Stomach (tissue), 4 donors: ENCODE measurements around the gene UNC45A.

ENCODE experiments used
- POLR2A ChIP-seq, 4 donors: fragments of 450-650 bp; IDR thresholded peaks; one replicate each; pipeline ENCODE4 v1.6.1; 2016; ENCODE audit warnings: antibody characterized with exemption in 4 of 4, control low read depth in 2 of 4, mild to moderate bottlenecking in 1 of 4, moderate library complexity in 1 of 4
- TF ChIP-seq, protein P1 (sequence below), 7 experiments: fragments of 450-650 bp in 4 of 7; fragments of 200-600 bp in 3 of 7; sonication (generic) in 3 of 7; IDR thresholded peaks; one replicate each; pipeline ENCODE4 v1.5.1; 2016 to 2019; ENCODE audit warnings: antibody characterized with exemption in 7 of 7, control low read depth in 2 of 7, mild to moderate bottlenecking in 1 of 7

DNA sequence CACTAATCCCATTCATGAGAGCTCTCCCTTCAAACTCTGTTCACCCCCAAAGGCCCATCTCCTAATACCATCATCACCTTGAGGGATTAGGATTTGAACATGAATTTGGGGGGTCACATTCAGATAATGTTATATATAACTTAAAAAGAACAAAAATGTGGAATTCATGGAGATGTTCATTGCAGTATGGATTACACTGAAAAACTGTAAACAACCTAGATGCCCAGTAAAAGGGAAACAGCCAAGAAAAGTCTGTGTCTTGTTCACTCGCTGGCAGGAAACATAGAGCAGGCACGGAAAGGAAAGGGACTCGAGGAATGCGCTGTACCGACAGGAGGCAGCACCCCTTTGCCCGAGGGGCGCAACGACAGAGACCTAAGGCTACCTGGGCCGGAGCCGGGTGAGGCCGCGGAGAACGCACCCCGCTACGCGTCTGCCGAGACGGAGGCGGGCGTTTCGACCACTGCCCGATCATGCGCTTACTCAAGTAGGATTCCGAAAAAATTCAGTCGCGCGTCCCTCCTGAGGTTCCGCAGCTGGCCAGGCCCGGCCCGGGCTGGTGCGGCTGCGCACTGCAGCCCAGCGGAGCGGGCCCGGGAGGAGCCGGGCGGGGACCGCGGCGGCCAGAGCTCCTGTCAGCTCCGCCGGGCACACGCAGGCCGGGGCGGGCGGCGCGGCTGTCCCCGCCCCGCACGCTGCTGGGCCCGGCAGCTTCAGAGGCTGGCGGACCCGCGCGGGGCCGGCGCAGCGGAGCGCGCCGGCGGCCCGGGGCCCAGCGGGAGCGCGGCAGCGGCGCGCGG lies 32.8 kb upstream of the UNC45A start:
- TF ChIP-seq POLR2A (IDR thresholded peaks at IDR 0.05) = no peak
- TF ChIP-seq, protein P1, sequence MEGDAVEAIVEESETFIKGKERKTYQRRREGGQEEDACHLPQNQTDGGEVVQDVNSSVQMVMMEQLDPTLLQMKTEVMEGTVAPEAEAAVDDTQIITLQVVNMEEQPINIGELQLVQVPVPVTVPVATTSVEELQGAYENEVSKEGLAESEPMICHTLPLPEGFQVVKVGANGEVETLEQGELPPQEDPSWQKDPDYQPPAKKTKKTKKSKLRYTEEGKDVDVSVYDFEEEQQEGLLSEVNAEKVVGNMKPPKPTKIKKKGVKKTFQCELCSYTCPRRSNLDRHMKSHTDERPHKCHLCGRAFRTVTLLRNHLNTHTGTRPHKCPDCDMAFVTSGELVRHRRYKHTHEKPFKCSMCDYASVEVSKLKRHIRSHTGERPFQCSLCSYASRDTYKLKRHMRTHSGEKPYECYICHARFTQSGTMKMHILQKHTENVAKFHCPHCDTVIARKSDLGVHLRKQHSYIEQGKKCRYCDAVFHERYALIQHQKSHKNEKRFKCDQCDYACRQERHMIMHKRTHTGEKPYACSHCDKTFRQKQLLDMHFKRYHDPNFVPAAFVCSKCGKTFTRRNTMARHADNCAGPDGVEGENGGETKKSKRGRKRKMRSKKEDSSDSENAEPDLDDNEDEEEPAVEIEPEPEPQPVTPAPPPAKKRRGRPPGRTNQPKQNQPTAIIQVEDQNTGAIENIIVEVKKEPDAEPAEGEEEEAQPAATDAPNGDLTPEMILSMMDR (IDR thresholded peaks at IDR 0.05) = peak in 5 of 7 experiments; percentile 65 to 81 (median 79)
